GM19455 (cell line): ENCODE measurements around the gene TFF1.

Source experiments
- ATAC-seq: cut with Tn5 transposase; IDR thresholded peaks from one replicate; pipeline ENCODE4 v1.9.1; 2021; ENCODE audit not compliant: unreplicated experiment

The TFF1 gene

GRCh38 chr21:42363312-42363711 is 3.0 kb downstream of the TFF1 start:
- ATAC-seq: no peak

- ATAC-seq: no peak
Observed at GRCh38 chr21:42362700-42363099, 3.6 kb downstream of the TFF1 start.

- no peak for ATAC-seq
Observed at GRCh38 chr21:42362198-42362597, 4.1 kb downstream of the TFF1 start.

- ATAC-seq: no peak
Observed at GRCh38 chr21:42361286-42361685, 5.0 kb downstream of the TFF1 start.

- no peak for ATAC-seq
Observed at GRCh38 chr21:42360317-42360716, 6.0 kb downstream of the TFF1 start.

GRCh38 chr21:42358937-42359336 is 7.4 kb downstream of the TFF1 start:
- no peak for ATAC-seq

GRCh38 chr21:42358261-42358660 is 8.1 kb downstream of the TFF1 start:
- no peak for ATAC-seq

GRCh38 chr21:42357307-42357706 is 9.0 kb downstream of the TFF1 start:
- no peak for ATAC-seq

- no peak for ATAC-seq
Observed at GRCh38 chr21:42356650-42357049, 9.7 kb downstream of the TFF1 start.

GRCh38 chr21:42356046-42356445 is 10.3 kb downstream of the TFF1 start:
- no peak for ATAC-seq

GRCh38 chr21:42353623-42354022 is 12.7 kb downstream of the TFF1 start:
- ATAC-seq: no peak

- no peak for ATAC-seq
Observed at GRCh38 chr21:42352441-42353095, 13.8 kb downstream of the TFF1 start.

- no peak for ATAC-seq
Observed at GRCh38 chr21:42351626-42352440, 14.5 kb downstream of the TFF1 start.

GRCh38 chr21:42350927-42351426 is 15.4 kb downstream of the TFF1 start, which contains the start of gene TFF2:
Gene TFF2, minus strand, starts transcription at chr21:42350994. Its CDS starts 37 bp downstream, at chr21:42350957.
- ATAC-seq: no peak

GRCh38 chr21:42350318-42350910 is 15.9 kb downstream of the TFF1 start:
- no peak for ATAC-seq

- ATAC-seq: no peak
Observed at GRCh38 chr21:42349420-42350317, 16.7 kb downstream of the TFF1 start.

GRCh38 chr21:42348762-42349161 is 17.6 kb downstream of the TFF1 start:
- no peak for ATAC-seq

GRCh38 chr21:42347601-42348327 is 18.6 kb downstream of the TFF1 start:
- no peak for ATAC-seq

GRCh38 chr21:42346866-42347600 is 19.3 kb downstream of the TFF1 start:
- ATAC-seq: no peak
